Measurements from ENCODE around the gene CDHR5.

GRCh38 chr11:621838-622237 is 2.9 kb downstream of the CDHR5 start:
- TF ChIP-seq YY1 (IDR thresholded peaks at IDR 0.05; ENCODE audit: insufficient read depth, insufficient read length) (no peak), ZNF274 (IDR thresholded peaks at IDR 0.05; ENCODE audit: low read depth, low read length) (no peak)
